A549 (cell line): ENCODE measurements around the gene C9orf152. TPM values are rescaled to one million over a fixed set of nuclear protein-coding genes. Genes with fewer than 3 reads are reported as not detected.

Experiments
- polyA plus RNA-seq, 4 experiments: library from polyadenylated mRNA; depleted of rRNA in 3 of 4; stranded (reverse); fragments of >200 nt; fragmentation: RNase III in 1 of 4; extraction: RNeasy Plus Mini Kit Qiagen cat#74134 plus additional on column Dnase treatment in 1 of 4; gene quantifications; 2 replicates in 3 of 4; 3 replicates in 1 of 4; pipeline ENCODE4 v1.2.3, GENCODE V29; 2011 to 2017

The C9orf152 gene
- polyA plus RNA-seq, 2 of the 4 experiments (the other 2 are of a cell fraction), result 0.10 to 0.79 TPM

Other genes starting within 250 kb of the C9orf152 start
- 1,336 and 1,626 TPM in 2 replicates for gene TXN, start 48.3 kb upstream of the C9orf152 start, polyA plus RNA-seq (2011; rRNA removed)
- 1,222 to 1,380 TPM (median 1,309 TPM) in 3 replicates for gene TXN, start 48.3 kb upstream of the C9orf152 start, polyA plus RNA-seq (2017; fragmentation: RNase III; extraction: RNeasy Plus Mini Kit Qiagen cat#74134 plus additional on column Dnase treatment)
- not detected in 2 replicates for gene TXNDC8, start 129.7 kb upstream of the C9orf152 start, polyA plus RNA-seq (2011; rRNA removed)
- not detected in 3 replicates for gene TXNDC8, start 129.7 kb upstream of the C9orf152 start, polyA plus RNA-seq (2017; fragmentation: RNase III; extraction: RNeasy Plus Mini Kit Qiagen cat#74134 plus additional on column Dnase treatment)